Neural progenitor cell (in vitro differentiated cells): ENCODE data around the gene SCNN1B.

ENCODE experiments used
- EZH2 ChIP-seq: fragments of 200-600 bp; sonication (generic); IDR thresholded peaks from 2 replicates; pipeline ENCODE4 v1.6.1; 2017; ENCODE audit warnings: antibody characterized with exemption, mild to moderate bottlenecking, moderate library complexity
- EZH2phosphoT487 ChIP-seq: fragments of 200-600 bp; sonication (generic); IDR thresholded peaks from 2 replicates; pipeline ENCODE4 v1.6.1; 2017; ENCODE audit warnings: antibody characterized with exemption
- TF ChIP-seq, protein P1 (sequence below): fragments of 200-600 bp; sonication (generic); IDR thresholded peaks from 2 replicates; pipeline ENCODE4 v1.5.1; 2017; ENCODE audit warnings: antibody characterized with exemption, mild to moderate bottlenecking

DNA sequence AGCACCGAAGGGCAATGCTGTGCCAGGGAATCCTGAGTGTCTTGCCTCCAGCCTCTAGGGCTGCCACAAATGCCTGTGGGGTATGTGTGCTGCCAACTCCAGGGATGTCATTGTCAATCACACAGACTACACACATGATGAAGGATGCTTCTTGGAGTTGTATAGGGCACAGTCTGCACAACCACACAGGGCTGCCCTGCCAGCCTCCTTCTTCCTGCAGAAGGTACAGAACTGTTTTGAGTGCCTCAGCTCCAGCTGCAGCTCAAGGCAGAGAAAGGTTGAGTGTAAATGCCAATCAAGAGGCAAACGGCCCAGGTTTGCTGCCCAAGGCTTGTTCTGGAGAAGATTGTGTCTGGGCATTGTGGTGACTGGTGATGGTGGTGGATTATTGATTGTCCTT lies 15.6 kb downstream of the SCNN1B start:
- TF ChIP-seq EZH2 (no peak), EZH2phosphoT487 (no peak)
- TF ChIP-seq, protein P1, sequence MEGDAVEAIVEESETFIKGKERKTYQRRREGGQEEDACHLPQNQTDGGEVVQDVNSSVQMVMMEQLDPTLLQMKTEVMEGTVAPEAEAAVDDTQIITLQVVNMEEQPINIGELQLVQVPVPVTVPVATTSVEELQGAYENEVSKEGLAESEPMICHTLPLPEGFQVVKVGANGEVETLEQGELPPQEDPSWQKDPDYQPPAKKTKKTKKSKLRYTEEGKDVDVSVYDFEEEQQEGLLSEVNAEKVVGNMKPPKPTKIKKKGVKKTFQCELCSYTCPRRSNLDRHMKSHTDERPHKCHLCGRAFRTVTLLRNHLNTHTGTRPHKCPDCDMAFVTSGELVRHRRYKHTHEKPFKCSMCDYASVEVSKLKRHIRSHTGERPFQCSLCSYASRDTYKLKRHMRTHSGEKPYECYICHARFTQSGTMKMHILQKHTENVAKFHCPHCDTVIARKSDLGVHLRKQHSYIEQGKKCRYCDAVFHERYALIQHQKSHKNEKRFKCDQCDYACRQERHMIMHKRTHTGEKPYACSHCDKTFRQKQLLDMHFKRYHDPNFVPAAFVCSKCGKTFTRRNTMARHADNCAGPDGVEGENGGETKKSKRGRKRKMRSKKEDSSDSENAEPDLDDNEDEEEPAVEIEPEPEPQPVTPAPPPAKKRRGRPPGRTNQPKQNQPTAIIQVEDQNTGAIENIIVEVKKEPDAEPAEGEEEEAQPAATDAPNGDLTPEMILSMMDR: no peak
